ENCODE results near the gene AMH. TPM values are rescaled to one million over a fixed set of nuclear protein-coding genes. Genes with fewer than 3 reads are reported as not detected.

The AMH gene
- total and polyA plus RNA-seq, 2 of the 13 experiments (the other 11 are each of a cell fraction or from before 2014, with no cell fraction given) = 0.03 to 0.18 TPM

DNA sequence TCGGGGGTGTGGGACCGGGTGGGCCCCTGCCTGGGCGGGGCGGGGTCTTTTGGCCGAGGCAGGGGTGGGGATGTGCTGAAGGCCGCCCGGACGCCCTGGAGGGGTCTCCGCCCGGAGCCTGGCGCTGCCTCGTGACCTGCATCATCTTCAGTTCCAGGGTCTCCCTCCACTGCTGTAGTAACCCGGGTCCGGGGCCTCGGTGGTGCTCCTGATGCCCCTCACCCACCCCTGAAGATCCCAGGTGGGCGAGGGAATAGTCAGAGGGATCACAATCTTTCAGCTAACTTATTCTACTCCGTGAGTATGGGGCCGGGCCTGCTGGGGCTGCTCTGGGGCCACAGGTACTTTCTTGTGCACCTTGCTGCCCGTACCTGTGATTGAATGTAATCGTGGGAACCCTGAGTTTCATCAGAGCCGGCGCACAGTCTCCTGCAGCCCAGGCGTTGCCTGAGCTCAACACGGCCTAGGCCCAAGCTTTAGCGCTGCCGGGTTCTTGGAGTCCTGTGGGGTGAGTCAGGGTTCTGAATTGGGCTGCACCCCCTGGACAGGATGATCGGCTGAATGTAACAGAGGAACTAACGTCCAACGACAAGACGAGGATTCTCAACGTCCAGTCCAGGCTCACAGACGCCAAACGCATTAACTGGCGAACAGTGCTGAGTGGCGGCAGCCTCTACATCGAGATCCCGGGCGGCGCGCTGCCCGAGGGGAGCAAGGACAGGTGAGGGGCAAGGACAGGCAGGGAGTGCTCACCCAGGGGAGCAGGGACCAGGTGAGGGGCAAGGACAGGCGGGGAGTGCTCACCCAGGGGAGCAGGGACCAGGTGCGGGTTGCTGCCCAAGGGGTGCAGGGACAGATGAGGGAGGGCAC is 22.3 kb downstream of the AMH start:
- in situ Hi-C loops (cut with HindIII; ENCODE audit: extremely low pct_ligation_motif_present, low pct_unique_long_range_greater_than_20kb) (no loop called here), intact Hi-C loops (cut with micrococcal nuclease; ENCODE audit: unreplicated experiment) (loop anchor here (5.0 kb wide), 1 partner anchor 34 kb away; the partner anchor contains the start of genes PLEKHJ1 and SF3A2)
- H3K4me3 ChIP-seq (replicated peaks in 1 of 3; ENCODE audit: insufficient read depth in 1 of 3, low read depth in 2 of 3, low read length in 3 of 3) = peak overlapping the region; percentile 93 to 96 (median 94)
- WGBS (ENCODE audit: low lambda C conversion rate) = 93% methylated on average over 2 of the region's 43 CpGs
- no peak for FAIRE-seq
- POLR2A ChIA-PET = interaction anchor here (0.6 to 2.9 kb wide), 8 partner anchors 12 to 353 kb away, joined by 3 to 11 read pairs (median 4); partner anchors contain the start of gene PLEKHJ1
- peak overlapping the region; percentile 85 for H3K4me2 ChIP-seq (ENCODE audit: low read depth, low read length)
- no peak overlapping the region for H2AFZ ChIP-seq (ENCODE audit: low read length)
- DNase-seq (ENCODE audit: low spot score) = no peak
- H3K36me3 ChIP-seq (replicated peaks in 1 of 2; ENCODE audit: control insufficient read depth in 1 of 2, insufficient read depth in 2 of 2, low read length in 2 of 2) = peaks cover 4 to 17% of the 10 kb centered on the region in 2 experiments; a peak in 4 of 5 replicates
- peak overlapping the region; percentile 60 for H3K27ac ChIP-seq (ENCODE audit: extremely low read length, insufficient read depth, low read length)
- CTCF ChIA-PET (ENCODE audit: low intra/inter-chr PET ratio, low total read pairs) = interaction anchor here (1.2 kb wide), 1 partner anchor 35 kb away, joined by 4 read pairs; the partner anchor contains the start of genes PLEKHJ1 and SF3A2
- BruUV-seq (replicated peaks) = TSS peak; percentile 32
- peak overlapping the region; percentile 96 for H3K9ac ChIP-seq (ENCODE audit: insufficient read depth, low read depth, low read length)
- peaks cover 39% of the 10 kb centered on the region for H3K79me2 ChIP-seq (ENCODE audit: insufficient read depth, low read length)
- H3K9me3 ChIP-seq (ENCODE audit: low read length) = no peaks in the 10 kb centered on the region
- peaks cover 48% of the 10 kb centered on the region for H3K4me1 ChIP-seq (ENCODE audit: insufficient read depth, low read length)
- no peaks in the 10 kb centered on the region; a peak in 1 of 5 replicates for H3K27me3 ChIP-seq (ENCODE audit: control insufficient read depth in 1 of 2, insufficient read depth in 2 of 2, low read length in 2 of 2)
- no peak for ATAC-seq
- H4K20me1 ChIP-seq (ENCODE audit: insufficient read depth, low read length) = peaks cover 57% of the 10 kb centered on the region
- TF ChIP-seq, protein P1, sequence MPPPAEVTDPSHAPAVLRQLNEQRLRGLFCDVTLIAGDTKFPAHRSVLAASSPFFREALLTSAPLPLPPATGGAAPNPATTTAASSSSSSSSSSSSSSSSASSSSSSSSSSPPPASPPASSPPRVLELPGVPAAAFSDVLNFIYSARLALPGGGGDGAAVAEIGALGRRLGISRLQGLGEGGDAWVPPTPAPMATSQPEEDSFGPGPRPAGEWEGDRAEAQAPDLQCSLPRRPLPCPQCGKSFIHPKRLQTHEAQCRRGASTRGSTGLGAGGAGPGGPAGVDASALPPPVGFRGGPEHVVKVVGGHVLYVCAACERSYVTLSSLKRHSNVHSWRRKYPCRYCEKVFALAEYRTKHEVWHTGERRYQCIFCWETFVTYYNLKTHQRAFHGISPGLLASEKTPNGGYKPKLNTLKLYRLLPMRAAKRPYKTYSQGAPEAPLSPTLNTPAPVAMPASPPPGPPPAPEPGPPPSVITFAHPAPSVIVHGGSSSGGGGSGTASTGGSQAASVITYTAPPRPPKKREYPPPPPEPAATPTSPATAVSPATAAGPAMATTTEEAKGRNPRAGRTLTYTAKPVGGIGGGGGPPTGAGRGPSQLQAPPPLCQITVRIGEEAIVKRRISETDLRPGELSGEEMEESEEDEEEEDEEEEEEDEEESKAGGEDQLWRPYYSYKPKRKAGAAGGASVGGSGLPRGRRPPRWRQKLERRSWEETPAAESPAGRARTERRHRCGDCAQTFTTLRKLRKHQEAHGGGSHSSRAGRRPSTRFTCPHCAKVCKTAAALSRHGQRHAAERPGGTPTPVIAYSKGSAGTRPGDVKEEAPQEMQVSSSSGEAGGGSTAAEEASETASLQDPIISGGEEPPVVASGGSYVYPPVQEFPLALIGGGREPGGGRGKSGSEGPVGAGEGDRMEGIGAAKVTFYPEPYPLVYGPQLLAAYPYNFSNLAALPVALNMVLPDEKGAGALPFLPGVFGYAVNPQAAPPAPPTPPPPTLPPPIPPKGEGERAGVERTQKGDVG (CRISPR knock-in tag; IDR thresholded peaks at IDR 0.05; ENCODE audit: borderline replicate concordance) = no peak
- no peak for TF ChIP-seq PHF8 (CRISPR knock-in tag; IDR thresholded peaks at IDR 0.05)
- peak; percentile 12 for TF ChIP-seq AGO2 (optimal IDR thresholded peaks at IDR 0.05; ENCODE audit: low read depth, low read length)
- TF ChIP-seq TBL1XR1 (IDR thresholded peaks at IDR 0.05; ENCODE audit: borderline replicate concordance, low read length, partially characterized antibody) = no peak
- TF ChIP-seq POLR2G (IDR thresholded peaks at IDR 0.05; ENCODE audit: low read depth, low read length) = 0 out of 2 replicates have a peak, but pooled peaks have one; percentile 31
- no peak for TF ChIP-seq ZNF678 (CRISPR knock-in tag; IDR thresholded peaks at IDR 0.05)
- TF ChIP-seq YEATS2 (CRISPR knock-in tag; IDR thresholded peaks at IDR 0.05; ENCODE audit: borderline replicate concordance) = no peak
- no peak for TF ChIP-seq ZNF557 (CRISPR knock-in tag; IDR thresholded peaks at IDR 0.05)
- TF ChIP-seq, protein P2, sequence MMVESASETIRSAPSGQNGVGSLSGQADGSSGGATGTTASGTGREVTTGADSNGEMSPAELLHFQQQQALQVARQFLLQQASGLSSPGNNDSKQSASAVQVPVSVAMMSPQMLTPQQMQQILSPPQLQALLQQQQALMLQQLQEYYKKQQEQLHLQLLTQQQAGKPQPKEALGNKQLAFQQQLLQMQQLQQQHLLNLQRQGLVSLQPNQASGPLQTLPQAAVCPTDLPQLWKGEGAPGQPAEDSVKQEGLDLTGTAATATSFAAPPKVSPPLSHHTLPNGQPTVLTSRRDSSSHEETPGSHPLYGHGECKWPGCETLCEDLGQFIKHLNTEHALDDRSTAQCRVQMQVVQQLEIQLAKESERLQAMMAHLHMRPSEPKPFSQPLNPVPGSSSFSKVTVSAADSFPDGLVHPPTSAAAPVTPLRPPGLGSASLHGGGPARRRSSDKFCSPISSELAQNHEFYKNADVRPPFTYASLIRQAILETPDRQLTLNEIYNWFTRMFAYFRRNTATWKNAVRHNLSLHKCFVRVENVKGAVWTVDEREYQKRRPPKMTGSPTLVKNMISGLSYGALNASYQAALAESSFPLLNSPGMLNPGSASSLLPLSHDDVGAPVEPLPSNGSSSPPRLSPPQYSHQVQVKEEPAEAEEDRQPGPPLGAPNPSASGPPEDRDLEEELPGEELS (CRISPR knock-in tag; IDR thresholded peaks at IDR 0.05) = no peak
- TF ChIP-seq, protein P3, sequence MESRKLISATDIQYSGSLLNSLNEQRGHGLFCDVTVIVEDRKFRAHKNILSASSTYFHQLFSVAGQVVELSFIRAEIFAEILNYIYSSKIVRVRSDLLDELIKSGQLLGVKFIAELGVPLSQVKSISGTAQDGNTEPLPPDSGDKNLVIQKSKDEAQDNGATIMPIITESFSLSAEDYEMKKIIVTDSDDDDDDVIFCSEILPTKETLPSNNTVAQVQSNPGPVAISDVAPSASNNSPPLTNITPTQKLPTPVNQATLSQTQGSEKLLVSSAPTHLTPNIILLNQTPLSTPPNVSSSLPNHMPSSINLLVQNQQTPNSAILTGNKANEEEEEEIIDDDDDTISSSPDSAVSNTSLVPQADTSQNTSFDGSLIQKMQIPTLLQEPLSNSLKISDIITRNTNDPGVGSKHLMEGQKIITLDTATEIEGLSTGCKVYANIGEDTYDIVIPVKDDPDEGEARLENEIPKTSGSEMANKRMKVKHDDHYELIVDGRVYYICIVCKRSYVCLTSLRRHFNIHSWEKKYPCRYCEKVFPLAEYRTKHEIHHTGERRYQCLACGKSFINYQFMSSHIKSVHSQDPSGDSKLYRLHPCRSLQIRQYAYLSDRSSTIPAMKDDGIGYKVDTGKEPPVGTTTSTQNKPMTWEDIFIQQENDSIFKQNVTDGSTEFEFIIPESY (CRISPR knock-in tag; IDR thresholded peaks at IDR 0.05) = peak; percentile 81; the same call in 1 of the 2 replicates
- TF ChIP-seq ZNF672 (CRISPR knock-in tag; IDR thresholded peaks at IDR 0.05) = no peak
- TF ChIP-seq POLR2A (IDR thresholded peaks at IDR 0.05; ENCODE audit: insufficient read depth in 1 of 2, low read depth in 2 of 2, low read length in 2 of 2) = peak in 1 of 2 experiments; percentile 27; a peak in 1 of 4 replicates
- no peak for TF ChIP-seq ZFP37 (CRISPR knock-in tag; IDR thresholded peaks at IDR 0.05; ENCODE audit: borderline replicate concordance)
- peak; percentile 78 for TF ChIP-seq PRPF4 (IDR thresholded peaks at IDR 0.05; ENCODE audit: low read depth, low read length, poor library complexity, severe bottlenecking)
- TF ChIP-seq ZC3H13 (CRISPR knock-in tag; IDR thresholded peaks at IDR 0.05) = 0 out of 2 replicates have a peak, but pooled peaks have one; percentile 51
- TF ChIP-seq ZNF138 (CRISPR knock-in tag; IDR thresholded peaks at IDR 0.05; ENCODE audit: low read depth) = no peak

Data from HepG2 (cell line).